ENCODE results near the gene PTPRM.
"Not testable (repeated sequence)": the region's sequence is repeated elsewhere in the genome, so short reads cannot be mapped to it uniquely, and the experiment has no call there.

PTPRM gene

GRCh38 chr18:7729868-7730267 lies 162.8 kb downstream of the PTPRM start:
- no peak for DNase-seq

GRCh38 chr18:7730682-7731081 lies 163.6 kb downstream of the PTPRM start:
- DNase-seq = no peak

GRCh38 chr18:7733642-7734041 lies 166.5 kb downstream of the PTPRM start:
- no peak for DNase-seq

- DNase-seq = no peak
These were observed 168.1 kb downstream of the PTPRM start for GRCh38 chr18:7735196-7735595.

GRCh38 chr18:7735626-7736175 lies 168.6 kb downstream of the PTPRM start:
- DNase-seq = no peak

- not testable (repeated sequence) for DNase-seq
These were observed 169.4 kb downstream of the PTPRM start for GRCh38 chr18:7736526-7736925.

GRCh38 chr18:7737550-7737949 lies 170.4 kb downstream of the PTPRM start:
- DNase-seq = no peak

- DNase-seq = no peak
These were observed 173.7 kb downstream of the PTPRM start for GRCh38 chr18:7740821-7741220.

GRCh38 chr18:7741640-7742039 lies 174.5 kb downstream of the PTPRM start:
- DNase-seq = no peak

GRCh38 chr18:7742224-7742623 lies 175.1 kb downstream of the PTPRM start:
- DNase-seq = no peak

GRCh38 chr18:7743256-7743655 lies 176.1 kb downstream of the PTPRM start:
- no peak for DNase-seq

- DNase-seq = no peak
These were observed 179.0 kb downstream of the PTPRM start for GRCh38 chr18:7746106-7746505.

GRCh38 chr18:7748251-7749007 lies 181.3 kb downstream of the PTPRM start:
- DNase-seq = no peak

- DNase-seq = no peak
These were observed 181.9 kb downstream of the PTPRM start for GRCh38 chr18:7749008-7749405.

GRCh38 chr18:7749510-7749981 lies 182.4 kb downstream of the PTPRM start:
- DNase-seq = no peak

GRCh38 chr18:7750095-7750663 lies 183.1 kb downstream of the PTPRM start:
- no peak for DNase-seq

GRCh38 chr18:7750966-7751365 lies 183.8 kb downstream of the PTPRM start:
- DNase-seq = no peak

- DNase-seq = no peak
These were observed 187.1 kb downstream of the PTPRM start for GRCh38 chr18:7754258-7754657.

GRCh38 chr18:7754725-7755181 lies 187.6 kb downstream of the PTPRM start:
- no peak for DNase-seq

GRCh38 chr18:7755753-7756475 lies 188.8 kb downstream of the PTPRM start:
- DNase-seq = no peak

- no peak for DNase-seq
These were observed 190.1 kb downstream of the PTPRM start for GRCh38 chr18:7757175-7757574.

GRCh38 chr18:7758764-7759163 lies 191.6 kb downstream of the PTPRM start:
- DNase-seq = no peak
